Ramos (cell line): ENCODE measurements around the gene RAB8B.

Experiments
- in situ Hi-C: fragments of 300-500 bp; cut with MboI; formaldehyde crosslinking; loops from one replicate; pipeline ENCODE4 v1.14.3; 2022; ENCODE audit warnings: low sequenced_read_pairs; ENCODE audit not compliant: unreplicated experiment

RAB8B gene

GRCh38 chr15:63260791-63261190 lies 71.4 kb downstream of the RAB8B start:
- in situ Hi-C loops, result no loop called here

- in situ Hi-C loops, result no loop called here
Observed at GRCh38 chr15:63261311-63261710, 71.9 kb downstream of the RAB8B start.

DNA sequence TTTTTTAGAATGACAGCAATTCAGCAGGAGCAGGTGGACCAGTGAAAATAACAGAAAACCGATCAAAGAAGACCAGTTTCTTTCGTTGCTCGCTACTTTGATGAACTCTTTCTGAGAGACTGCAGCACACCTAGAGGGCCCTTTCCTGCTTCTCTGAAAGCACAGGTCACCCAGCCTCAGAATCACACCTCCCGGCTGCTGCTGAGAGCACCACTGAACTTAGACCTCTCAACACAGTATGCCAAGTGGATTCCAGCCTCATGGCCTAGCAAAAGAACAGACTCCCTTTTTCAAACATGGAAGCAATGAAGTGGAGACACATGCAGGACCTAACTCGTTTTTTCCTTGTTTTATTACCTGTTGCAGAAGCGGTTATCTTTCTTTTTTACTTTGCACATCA lies 74.1 kb downstream of the RAB8B start:
- in situ Hi-C loops, result no loop called here

DNA sequence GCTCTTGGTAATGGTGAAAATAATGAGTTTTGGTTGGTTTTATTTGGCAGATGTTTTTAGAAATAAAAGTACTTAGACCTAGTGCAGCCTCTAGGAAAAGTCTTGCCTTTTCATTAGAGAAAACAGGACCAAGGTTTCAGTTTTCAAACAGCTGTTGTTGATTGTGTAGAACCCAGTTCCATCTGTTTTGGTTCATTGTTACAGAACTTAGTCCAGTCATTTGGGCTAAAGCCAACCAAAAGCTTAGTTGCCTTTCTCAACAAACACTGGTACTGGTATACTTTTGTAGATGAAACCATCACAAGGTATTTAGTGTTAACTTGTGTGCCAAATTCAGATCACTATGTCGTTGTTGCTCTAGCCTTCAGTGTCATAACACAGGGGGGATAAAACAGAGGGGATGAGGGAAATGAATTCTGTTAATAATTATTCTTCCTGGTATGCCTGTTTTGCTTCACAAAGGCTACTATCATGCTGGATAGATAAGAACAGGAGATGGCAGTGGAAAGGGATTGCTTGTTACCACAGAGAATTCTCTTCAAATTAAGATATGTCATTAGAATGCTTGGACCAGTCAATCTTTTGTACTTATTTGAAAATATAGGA lies 75.4 kb downstream of the RAB8B start:
- in situ Hi-C loops, result no loop called here

DNA sequence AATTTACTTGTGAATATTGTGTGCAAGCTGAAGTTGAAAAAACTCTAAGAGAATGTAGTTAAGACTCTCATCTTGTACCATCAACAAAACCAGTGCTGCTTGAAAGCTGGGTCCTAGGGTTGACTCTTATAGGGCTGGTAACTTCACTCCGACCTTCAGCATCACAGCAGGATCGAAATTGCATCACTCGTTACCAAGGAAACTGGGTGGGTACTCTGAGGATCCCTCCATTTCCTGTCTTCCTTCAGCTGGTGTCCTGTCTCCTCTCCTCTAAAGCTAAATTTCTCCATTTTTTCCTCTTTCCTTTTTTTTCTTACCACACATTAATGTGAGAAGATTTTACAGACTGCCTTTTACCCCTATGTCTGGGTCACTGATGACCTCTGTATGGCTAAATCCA lies 85.0 kb downstream of the RAB8B start:
- in situ Hi-C loops, result no loop called here

GRCh38 chr15:63276342-63277037 lies 87.1 kb downstream of the RAB8B start:
- in situ Hi-C loops, result no loop called here

DNA sequence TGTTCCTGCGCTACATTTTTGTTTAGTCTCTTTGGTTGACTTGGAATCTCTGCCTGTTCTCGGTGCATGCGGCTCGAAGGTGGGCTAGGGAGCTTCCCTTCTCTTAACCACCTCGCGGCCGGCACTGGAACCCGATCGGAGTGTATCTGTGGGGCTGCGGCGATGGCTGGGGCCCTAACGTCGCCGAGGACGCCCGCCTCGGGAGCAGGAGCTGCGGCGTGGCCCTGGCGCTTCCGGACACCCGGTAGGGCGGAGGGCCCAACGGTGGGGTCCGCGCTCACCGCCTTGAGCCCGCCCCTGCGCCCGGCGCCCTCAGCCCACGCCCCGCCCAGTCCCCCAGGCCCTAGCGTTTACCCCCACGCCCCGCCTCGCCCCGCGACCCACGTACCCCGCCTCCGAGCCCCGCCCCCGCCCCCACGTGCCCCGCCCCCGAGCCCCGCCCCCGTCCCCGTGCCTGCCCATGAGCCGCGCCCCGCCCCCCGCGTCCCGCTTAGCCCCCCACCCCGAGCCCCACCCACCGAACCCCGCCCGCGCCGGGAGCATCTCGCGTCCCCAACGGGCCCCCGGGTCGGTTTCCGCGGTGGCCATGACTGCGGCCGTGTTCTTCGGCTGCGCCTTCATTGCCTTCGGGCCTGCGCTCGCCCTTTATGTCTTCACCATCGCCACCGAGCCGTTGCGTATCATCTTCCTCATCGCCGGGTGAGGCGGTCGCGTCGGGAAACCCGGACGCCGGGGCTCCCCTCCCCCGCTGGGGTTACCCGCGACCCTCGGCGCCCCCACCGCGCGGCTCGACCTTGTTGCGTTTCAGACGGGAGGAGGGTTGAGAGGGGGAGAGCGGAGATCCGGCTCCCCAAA lies 87.9 kb downstream of the RAB8B start, which contains the start of gene APH1B:
Gene APH1B, plus strand, starts transcription at position 568 of the 855 bp plus-strand sequence. Its CDS starts 19 bp downstream, at position 587.
- in situ Hi-C loops, result no loop called here

DNA sequence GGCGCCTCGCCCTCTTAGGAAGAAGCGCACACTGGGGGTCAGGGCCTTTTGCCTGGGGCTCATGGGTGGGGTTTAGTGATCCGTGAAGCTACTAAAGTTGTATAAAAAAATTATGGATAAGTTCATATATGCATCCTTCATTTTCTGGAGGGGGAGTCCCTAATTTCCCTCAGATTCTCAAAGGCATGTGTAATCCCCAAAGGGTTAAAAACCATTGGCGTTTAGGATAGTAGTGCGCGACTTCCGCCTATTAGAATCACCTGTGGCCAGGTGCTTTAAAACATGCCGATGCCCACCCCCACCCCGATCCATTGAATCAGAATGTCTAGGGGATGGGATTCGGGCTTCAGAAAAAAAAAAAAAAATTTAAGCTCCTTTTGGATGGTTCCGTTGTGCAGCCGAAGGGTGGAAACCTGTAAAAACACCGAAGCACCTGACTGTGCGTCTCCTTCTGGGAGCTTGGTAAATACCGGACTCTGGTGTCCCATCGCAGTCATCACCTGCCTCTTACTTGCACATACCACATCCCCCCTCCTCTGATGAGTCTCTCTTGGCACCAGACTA lies 88.6 kb downstream of the RAB8B start:
- in situ Hi-C loops, result no loop called here

GRCh38 chr15:63283126-63283525 lies 93.7 kb downstream of the RAB8B start:
- in situ Hi-C loops, result no loop called here

DNA sequence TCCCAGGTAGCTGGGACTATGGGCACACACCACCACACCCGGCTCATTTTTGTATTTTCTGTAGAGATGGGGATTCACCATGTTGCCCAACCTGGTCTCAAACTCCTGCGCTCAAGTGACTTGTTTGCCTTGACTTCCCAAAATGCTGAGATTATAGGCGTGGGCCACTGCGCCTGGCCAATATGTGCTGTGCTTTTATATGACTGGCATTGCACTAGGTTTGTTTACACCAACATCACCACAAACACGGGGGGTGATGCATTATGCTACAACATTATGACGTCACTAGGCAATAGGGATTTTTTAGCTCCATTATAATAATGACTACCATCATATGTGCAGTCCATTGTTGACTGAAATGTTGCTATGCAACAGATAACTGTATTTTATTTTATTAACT lies 94.9 kb downstream of the RAB8B start:
- in situ Hi-C loops, result no loop called here

GRCh38 chr15:63287109-63287508 lies 97.7 kb downstream of the RAB8B start:
- in situ Hi-C loops, result no loop called here

DNA sequence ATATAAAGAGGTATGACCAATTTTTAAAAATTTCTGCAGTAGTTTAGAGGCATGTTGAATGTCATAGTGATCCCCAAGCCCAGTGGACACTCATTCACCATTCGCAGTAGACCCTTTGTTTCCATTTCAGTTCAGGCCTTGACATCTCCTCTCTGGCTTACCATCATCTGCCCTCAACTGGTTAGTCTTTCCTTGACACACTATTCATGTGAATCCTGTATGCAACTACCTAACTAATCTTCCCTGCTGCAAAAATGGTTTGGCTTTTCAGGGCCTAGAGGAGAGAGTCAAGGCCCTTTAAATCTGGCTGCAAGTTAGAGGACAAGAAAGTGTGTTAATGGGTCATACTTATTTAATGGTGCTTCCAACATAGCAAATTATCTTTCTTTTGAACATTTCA lies 98.9 kb downstream of the RAB8B start:
- in situ Hi-C loops, result no loop called here

DNA sequence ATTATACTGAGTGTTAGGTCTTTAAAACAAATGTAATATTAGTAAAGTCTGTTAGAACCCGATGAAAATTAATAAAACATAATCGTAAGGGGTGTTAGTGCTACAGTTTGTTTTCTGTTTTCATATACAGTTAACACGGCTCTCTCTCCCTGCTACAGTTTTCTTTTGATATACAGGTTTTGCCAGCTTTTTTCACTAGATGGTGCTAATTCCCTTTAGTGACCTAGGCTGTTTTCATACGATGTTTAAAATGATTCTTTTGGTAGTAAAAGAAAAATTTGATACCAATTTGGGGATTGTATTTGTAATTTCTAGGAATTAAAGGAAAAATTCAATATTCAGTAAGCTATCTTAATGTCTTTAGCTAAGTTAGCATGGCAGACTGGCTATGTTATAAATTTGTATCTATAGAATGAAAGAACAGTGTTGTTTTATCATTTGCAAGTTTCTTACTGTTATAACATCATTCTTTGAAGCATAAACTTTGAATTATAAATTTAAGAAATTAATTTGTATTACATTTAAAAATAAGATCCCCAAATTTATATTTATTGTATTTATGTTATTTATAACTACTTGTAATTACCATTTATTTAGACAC lies 99.5 kb downstream of the RAB8B start:
- in situ Hi-C loops, result no loop called here

DNA sequence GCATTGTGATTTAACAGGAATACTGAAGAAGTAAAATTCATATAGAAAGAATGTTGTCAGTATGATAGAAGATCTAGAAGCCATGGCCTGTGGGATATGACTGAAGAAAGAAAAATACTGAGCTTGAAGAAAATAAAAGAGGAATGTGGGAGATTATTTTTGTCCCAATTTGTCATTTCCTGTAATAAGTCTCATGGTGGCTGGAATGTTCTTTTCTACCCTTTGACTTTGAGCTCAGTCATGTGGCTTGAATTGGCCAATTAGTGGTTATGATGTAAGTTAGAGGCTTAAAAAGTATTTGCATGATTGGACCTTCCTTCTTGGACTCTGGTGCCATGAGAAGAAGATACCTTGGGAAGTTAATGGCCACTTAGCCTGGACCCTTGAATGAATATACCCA lies 102.1 kb downstream of the RAB8B start:
- in situ Hi-C loops, result no loop called here

DNA sequence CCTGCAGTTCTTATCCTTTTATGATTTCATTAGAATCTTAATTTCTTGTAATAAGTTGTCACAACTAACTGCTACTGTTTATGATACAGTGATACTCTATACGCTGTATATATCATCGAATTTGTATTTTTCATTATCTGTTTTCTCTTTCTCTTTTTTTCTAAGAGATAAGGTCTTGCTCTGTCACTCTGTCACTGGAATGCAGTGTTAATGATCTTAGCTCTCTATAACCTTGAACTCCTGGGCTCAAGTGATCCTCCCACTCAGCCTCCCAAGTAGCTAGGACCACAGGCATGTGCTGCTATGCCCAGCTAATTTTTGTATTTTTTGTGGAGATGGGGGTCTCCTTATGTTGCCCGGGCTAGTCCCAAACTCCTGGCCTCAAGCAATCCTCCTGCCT lies 102.8 kb downstream of the RAB8B start:
- in situ Hi-C loops, result no loop called here

GRCh38 chr15:63292771-63293170 lies 103.4 kb downstream of the RAB8B start:
- in situ Hi-C loops, result no loop called here

- in situ Hi-C loops, result no loop called here
Observed at GRCh38 chr15:63294359-63294758, 105.0 kb downstream of the RAB8B start.

DNA sequence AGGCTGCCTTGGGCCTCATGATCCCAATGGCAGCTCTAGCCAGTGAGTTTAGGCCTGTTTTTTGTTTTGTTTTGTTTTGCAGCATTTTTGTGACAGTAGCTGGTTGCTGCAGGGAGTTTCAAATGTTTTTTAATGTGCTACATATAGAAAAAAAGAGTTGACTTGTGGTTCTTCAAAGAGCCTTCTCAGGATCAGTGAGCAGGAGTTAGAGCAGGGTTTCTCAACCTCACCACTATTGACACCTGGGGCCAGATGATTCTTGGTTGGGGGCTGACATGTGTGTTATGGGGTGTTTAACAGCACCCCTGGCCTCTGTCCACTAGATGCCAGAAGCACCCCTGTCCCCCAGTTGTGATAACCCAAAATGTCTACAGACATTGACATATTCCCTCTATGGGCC lies 105.9 kb downstream of the RAB8B start:
- in situ Hi-C loops, result no loop called here

- in situ Hi-C loops, result no loop called here
Observed at GRCh38 chr15:63296195-63296594, 106.8 kb downstream of the RAB8B start.

DNA sequence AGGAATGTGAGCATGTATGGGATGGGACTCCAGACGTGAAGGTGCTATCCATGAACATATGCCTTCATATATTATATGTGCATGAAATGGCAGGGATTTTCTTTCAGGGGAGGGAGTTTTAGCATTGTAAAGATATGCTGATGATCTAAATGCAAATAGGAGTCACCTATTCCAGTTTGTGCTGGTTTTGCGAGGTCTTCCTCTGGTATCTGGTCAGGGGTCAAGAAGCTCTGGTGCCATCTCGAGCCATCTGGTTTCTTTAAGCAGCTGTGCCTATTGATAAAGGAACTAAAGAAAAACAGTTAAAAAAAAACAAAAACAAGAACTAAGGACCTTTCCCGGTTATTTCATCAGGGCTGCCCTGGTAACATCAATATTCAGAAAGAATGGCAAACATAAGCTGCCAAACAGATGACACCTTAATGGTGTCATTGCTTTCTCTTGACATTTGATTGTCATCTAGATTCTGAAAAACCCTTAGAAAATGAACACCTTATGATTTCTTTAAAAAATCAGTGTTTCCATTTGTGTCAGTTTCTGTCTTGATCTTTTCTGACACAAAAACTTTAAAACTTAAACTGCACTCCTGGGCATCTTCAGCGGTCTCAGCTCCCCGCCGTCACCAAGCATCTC lies 110.7 kb downstream of the RAB8B start:
- in situ Hi-C loops, result no loop called here
